HT-29 (cell line): ENCODE results near the gene SPECC1L. TPM values are rescaled to one million over a fixed set of nuclear protein-coding genes. Genes with fewer than 3 reads are reported as not detected.

ENCODE experiments used
- DNase-seq: peaks from one replicate; pipeline ENCODE4 v3.0.0-alpha.2; 2015; ENCODE audit warnings: low spot score
- total RNA-seq: library from RNA; depleted of rRNA; stranded (reverse); fragments of >200 nt; shearing (Covaris generic); gene quantifications from 2 replicates; pipeline ENCODE4 v1.2.3, GENCODE V29; 2014

The SPECC1L gene
- total RNA-seq, 1 experiment from 2014 or later, result 9.5 TPM

DNA sequence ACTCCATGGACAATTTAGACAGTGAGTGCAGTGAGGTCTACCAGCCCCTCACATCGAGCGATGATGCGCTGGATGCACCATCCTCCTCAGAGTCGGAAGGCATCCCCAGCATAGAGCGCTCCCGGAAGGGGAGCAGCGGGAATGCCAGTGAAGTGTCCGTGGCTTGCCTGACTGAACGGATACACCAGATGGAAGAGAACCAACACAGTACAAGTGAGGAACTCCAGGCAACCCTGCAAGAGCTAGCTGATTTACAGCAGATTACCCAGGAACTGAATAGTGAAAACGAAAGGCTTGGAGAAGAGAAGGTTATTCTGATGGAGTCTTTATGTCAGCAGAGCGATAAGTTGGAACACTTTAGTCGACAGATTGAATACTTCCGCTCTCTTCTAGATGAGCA lies 51.4 kb downstream of the SPECC1L start:
- no peak for DNase-seq

DNA sequence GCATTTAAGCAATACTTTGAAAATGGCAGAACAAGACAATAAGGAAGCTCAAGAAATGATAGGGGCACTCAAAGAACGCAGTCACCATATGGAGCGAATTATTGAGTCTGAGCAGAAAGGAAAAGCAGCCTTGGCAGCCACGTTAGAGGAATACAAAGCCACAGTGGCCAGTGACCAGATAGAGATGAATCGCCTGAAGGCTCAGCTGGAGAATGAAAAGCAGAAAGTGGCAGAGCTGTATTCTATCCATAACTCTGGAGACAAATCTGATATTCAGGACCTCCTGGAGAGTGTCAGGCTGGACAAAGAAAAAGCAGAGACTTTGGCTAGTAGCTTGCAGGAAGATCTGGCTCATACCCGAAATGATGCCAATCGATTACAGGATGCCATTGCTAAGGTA lies 51.9 kb downstream of the SPECC1L start:
- no peak for DNase-seq

DNA sequence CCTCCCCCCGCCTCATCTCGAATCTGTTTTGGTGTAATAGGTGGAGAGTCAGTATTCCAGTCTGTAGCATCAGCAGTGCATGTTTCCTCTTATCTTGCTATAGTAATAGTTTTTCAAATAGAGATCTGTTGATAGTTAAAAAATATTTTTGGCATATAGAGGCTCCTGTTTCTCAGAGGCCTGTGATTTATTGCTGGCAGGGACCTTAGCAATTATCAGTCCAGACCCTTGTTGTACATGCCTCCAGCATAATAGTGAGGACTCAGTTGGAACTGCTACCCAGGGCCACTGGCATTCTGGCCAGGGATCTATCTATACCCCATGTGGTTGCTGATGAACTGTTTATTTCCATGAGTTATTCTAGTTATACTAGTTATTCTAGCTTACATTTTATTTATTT lies 52.6 kb downstream of the SPECC1L start:
- no peak for DNase-seq

DNA sequence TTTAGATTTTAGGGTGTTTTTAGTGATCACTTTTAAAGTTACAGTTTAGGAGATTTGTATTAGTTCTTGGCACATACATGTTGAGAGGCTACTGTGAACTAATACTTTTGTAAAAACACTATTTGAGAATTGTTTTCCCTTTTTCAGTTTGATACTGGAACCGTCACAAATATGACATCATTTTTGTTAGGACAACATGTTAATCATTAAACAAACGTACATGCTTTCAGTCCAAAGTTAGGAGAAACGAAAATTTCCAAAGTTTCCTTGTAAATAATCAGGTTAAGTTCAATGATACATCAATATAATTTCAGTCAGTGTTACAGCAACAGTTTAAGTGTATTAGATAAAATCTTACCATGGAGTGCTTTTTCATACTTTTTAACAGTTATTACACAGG lies 53.1 kb downstream of the SPECC1L start:
- no peak for DNase-seq

DNA sequence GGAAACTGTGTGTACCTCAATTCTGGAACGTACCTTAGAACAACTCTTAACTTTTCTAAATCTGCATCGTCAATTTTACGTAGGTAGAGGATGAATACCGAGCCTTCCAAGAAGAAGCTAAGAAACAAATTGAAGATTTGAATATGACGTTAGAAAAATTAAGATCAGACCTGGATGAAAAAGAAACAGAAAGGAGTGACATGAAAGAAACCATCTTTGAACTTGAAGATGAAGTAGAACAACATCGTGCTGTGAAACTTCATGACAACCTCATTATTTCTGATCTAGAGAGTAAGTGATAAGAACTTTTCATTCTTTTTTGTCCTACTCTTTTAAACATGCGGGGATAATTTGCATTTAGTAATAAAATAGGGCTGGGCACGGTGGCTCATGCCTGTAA lies 53.5 kb downstream of the SPECC1L start:
- no peak for DNase-seq

DNA sequence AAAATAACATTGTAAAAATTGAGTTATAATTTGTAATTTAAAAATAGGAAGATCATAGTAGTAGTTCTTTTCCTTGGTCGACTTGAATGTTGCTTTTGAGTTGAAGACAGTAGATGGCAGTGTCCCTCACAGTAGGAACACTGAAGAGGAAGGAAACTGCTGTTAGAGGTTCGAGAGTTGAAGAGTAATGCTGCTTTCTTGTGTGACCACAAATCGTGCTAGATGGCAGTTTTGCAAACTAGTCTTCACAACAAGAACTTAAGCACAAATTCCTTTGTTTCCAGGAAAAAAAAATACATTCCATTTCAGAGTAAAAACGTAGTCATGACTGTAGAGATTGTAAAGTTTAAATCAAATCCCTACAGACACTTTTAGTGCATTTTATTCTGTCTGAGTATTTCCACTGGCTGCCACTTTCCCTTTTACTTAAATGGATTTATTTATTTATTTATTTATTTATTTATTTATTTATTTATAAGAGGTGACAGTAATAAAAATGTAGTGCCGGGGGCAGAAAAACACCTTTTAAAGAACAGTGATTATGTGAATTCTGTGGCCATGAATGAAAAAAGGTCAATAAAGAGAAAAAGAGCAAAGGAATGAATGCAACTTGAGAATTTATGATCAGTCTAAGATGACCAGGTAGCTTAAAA lies 54.6 kb downstream of the SPECC1L start:
- DNase-seq, result peak; percentile 44

DNA sequence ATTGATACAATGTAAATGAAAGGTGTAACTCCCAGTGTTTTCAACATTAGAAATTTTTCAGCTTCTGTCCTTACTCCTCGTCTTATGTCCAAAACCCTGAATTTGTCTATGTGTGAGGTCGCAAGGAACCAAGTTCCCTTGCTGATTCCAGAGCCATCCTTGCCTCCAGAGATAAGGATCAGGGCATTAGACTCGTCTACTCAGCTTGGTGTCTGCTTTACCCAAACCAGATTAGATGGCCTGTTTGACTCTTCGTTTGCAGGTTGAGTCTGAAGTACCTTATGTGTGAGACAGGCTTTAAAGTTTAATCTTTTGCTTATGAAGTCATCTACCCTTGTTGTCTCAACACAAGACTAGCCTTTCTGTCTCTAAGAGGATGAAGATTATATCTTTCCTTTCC lies 55.6 kb downstream of the SPECC1L start:
- no peak for DNase-seq

DNA sequence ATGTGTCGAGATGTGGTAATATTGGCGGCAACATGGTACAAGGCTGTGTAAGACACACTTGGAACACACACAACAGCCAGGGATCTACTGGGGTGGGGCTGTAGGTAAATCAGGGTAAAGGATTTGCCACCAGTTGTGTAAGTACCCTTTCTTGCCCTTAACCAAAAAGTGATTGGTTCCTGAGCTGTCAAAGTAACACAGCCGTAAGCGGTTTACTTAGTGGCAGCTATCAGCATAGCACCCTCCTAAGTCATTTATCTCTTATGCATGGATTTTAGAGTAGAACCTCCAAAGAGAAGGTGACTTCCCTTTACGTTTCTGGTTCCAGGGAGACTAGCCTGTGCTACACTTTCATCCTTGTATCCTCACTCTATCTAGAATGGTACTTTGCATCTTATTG lies 57.2 kb downstream of the SPECC1L start:
- DNase-seq, result no peak

DNA sequence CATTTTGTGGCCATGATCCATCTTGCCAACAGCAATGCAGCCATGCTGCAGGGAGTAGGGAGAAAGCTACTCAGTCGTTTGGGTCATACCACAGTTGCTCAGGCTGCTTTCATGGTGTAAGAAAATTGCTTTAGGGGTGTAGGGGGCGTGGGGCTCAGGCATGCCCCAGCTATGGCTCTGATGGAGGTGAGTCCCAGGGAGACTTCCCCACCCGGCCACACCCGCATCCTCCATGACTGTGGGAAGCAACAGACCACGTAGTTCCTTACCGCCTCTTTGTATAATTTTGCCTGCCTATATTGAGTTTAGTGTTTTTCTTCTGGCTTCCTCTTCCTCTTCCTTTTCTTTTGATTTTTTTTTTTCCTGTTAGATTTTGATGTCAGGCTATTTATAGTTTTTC lies 58.8 kb downstream of the SPECC1L start:
- no peak for DNase-seq

DNA sequence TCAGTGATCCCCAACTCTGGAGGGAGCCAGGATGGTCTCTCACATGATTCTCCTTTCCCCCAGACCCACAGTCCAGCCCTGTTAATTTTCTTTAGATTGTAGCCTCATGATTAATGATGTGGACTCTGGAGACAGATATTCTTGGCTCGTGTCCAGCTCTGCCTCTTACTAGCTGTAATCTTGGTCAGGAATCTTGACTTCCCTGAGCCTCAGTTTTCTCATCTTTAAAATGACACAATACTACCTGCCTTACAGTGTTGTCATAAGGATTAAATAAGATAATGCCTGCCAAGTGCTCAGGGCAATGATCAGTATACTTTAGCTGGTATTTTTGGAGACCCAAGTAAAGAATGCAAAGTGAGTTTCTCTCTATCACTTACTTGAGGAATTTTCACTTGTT lies 60.0 kb downstream of the SPECC1L start:
- no peak for DNase-seq

DNA sequence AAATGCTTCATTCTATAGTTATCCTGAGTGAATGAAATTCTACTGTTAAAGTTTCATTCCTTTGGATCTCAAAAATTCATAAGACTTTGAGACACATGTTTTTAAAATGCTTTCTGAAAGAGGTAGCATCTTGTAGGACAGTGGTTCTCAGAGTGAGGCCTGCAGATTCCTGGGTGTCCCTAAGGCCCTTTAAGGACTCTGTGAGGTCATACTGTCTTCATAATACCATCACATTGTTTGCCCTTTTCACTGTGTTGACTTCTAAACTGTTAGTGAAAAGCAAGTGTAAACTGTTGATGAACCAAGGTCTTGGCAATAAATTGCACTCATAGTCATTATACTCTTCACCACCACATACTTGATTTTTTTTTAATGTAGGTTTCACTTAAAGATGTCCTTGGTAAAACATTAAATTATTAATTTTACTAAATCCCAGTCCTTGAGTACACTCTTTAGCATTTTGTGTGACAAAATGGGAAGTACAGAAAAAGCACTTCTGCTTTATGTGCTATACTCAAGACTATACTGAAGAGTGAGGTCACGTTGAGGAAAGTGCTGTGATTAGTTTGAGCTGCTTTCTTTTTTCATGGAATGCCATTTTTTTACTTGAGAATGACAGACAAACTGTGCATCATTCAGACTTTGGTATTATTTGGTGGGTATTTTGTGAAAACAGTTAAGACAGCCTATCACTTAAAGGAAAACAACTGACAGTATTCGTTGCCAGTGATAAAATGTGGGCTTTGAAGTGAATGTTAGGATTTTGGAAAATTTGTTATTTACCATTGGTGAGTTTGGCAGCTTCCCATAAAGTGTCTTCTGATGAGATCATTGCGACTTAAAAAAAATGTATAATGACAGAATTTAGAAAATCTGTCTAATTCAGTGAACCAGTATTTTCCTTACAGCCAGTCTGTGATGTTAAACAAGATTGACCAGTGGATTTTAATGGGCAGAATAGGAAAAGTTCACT lies 61.1 kb downstream of the SPECC1L start:
- DNase-seq, result no peak

DNA sequence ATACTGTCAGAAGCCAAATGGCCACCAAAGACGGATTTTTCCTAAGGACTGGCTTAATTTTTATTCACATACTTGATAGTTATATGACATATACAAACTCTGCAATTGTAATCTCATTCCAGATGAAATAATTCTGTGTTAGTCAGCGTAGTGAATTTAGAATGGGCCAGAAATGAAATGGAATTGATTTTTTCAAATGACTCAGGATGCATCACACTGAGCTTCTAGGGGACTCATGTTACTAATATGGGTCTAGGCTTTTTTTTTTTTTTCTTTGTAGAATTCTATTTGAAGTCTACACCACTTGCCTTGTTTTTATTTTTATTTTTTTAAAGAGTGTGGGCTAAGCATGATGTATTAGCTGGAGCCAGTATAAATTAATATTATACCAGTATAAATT lies 62.7 kb downstream of the SPECC1L start:
- DNase-seq, result no peak

DNA sequence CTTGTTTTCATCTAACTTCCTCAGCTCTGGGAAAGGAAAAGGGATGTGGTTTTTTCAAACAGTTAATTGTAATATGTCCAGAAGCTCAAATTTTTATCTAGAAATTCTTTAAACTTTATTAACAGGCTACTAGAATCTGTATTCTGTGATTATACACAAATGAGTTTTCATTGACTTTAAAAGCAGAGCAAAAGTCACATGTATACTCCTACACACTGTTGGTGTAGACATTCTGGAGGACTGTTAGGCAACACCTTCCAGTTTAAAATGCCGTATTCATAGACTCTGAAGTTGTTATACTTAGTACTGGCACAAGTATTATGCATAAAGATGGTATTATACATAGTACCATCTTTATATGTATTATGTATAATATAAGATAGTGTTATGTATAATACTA lies 64.9 kb downstream of the SPECC1L start:
- no peak for DNase-seq

DNA sequence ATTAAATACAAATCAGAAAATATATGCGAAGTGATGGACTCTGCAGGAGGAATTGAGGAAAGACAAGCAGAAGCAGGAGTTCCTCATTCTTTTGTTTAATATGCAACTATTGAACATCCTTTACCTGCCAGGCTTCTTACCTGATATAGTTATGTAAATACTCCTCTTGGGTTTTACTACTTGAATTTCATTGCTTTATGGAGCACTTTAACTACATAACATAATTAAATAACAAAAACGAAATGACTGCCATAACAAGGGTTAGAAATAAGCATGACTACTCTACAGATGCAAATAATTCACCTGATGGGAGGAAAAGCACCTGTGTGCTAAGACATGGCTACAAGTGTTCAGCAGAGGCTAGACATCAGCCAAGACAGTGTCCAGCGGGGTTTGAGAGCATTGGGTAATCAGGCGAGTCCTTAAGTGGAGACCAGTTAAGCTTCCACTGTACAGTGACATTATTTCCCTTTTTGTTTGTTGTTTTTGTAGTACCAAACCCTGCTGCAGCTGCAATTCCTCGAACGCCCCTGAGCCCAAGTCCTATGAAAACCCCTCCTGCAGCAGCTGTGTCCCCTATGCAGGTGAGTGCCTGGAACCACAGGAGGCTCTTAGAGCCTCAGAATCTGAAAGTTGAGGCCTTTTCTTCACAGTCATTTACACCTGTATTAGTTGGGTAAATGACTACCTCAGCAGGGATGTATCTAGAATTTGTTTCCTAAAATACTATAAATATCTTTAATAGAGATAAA lies 67.4 kb downstream of the SPECC1L start:
- DNase-seq, result no peak

DNA sequence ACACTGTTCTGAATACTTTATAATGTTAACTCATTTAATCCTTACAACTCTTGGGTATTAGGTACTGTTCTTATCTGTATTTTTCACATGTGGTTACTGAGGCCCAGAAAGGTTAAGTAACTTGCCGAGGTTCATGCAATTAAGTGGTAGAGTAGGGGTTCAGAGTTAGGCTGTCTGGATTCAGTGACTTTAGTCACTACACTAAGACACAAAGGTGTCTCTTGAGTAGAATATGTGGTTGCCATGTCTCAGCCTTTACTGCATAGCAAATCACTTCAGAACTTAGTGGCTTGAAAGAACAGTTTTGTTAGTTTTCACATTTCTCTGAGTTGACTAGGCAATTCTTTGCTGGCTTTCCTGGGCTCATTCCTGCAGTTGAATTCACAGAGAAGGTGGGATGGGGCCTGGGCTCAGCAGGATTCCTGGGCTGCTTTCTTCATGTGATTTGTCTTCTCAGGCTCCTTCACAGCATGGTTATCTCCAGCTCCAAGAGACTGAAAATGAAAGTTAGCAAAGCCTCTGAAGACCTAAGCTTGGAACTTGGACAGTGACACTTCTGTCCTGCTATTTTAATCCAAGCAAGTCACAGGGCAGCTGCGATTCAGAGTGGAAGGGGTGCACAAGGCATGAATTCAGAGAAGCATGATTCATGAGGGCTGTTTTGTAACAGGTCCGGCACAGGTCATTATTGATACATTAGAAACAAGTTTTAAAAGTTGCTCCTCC lies 68.3 kb downstream of the SPECC1L start:
- DNase-seq, result no peak

DNA sequence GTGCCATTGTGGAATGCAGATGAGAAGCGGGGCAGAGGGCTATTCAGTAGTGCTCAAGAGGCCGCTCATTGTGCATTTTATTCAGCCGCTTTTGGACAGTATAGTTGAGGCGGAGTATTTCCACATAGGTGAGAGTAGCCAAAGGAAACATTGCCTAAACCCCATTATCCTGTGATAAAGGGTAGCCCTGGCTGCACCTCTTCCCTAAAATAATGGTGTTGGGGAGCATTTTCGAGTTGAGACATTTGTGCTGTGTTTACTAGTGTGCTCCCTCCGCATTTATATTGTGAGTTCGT lies 68.8 kb downstream of the SPECC1L start:
- DNase-seq, result no peak

DNA sequence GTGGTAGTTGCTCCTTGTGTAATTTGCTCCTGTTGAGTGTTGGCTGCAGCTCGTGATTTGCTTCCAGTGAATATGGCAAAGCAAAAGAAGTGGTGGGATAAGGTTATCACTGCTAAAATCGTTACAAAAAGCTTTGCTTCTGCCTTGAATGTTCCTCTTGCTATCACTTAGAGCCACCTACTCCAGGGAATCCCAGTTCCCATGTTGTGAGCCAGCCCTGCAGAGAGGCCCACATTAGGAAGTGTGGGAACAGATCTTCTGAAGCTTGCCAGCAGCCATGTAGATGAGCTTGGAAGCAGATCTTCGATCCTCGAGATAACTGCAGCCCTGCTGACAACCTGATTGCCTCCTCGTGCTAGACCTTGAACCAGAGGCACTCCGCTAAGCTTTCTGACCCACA lies 71.0 kb downstream of the SPECC1L start:
- DNase-seq, result no peak

DNA sequence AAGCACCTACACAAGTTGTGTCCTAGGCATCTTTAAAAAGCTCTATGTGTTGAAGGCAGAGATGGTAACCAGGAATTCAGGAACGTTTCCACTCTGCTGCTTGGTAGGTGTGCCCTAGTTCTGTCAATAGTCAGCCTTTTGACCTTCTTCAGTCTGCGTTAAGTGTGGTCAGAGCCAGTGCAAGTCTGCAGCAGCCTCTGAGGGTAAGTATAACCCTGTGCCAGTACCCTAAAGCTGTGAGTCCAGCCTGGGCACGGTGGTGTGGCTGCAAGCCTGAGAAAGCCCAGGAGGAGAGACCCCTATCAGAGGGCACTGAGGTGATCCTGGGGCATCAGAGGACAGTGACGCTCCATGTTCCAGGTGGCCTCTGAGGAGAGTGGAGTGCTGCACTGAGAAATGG lies 80.0 kb downstream of the SPECC1L start:
- DNase-seq, result no peak

DNA sequence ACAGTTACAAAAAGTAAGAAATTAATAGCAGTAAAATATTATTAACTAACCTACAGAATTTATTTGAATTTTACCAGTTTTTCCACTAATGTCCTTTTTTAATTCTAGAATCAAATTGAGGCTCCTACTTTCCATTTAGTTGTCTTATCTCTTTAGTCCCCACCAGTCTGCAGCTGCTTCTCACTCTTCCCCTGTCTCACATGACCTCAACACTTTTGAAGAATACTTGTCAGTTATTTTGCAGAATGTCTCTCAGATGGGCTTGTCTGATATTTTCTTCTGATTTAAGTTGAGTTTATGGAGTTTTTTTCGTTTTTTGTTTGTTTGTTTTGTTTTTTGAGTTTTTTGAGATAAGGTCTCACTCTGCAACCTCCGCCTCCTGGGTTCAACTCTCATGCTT lies 82.5 kb downstream of the SPECC1L start:
- DNase-seq, result no peak

DNA sequence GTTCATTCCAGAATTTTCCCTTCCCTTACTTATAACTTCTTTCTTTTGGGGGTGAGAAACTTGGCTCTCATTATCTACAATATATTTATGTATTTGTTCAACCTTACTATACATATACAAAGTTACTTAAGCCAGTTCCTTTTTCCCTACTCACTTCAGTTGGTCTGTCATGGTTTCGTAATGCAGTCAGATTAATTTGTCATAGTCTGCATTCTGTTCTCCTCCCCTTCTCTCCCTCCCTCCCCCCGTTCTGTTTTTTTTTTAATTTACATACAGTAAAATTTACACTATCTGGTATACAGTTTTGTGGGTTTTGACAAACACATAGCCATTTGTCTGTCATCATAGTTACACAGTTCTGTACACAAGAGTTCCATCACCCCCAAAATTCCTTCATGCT lies 84.9 kb downstream of the SPECC1L start:
- DNase-seq, result no peak

DNA sequence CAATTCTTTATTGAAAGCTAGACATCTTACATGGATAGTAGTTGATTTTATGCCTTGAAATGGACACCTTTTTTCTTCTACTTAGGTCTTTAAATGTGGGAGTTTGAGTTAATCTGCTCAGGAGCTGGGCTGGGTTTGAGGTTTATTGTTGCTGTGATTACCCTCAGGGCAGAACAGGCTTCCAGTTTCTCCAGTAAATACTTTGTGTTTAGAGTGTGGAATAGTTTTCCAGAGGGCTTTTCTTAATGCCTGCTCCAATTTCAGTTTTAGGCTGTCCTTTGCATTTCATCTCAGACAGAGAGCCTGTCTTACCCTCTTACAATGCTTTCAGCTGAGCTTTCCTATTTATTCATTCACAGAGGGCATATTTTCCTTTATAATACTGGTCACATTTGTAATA lies 86.9 kb downstream of the SPECC1L start:
- no peak for DNase-seq
